K562 (cell line): ENCODE data around the gene CADM2. TPM values are rescaled to one million over a fixed set of nuclear protein-coding genes. Genes with fewer than 3 reads are reported as not detected.

Source experiments
- BHLHE40 ChIP-seq: IDR thresholded peaks from 2 replicates; pipeline ENCODE4 v1.6.1; 2011; ENCODE audit warnings: low read length, improper control_type of control experiment
- CHD7 ChIP-seq: fragments of 200-600 bp; sonication (generic); IDR thresholded peaks from one replicate; pipeline ENCODE4 v1.6.1; 2012; ENCODE audit warnings: mild to moderate bottlenecking, low read depth, low read length, inconsistent platforms
- HOMEZ ChIP-seq: fragments of 250-450 bp; sonication (Bioruptor Pico); IDR thresholded peaks from 2 replicates; pipeline ENCODE4 v1.4.0; 2020; ENCODE audit warnings: mild to moderate bottlenecking, moderate library complexity
- KDM1A ChIP-seq, 2 experiments: fragments of 450-650 bp; IDR thresholded peaks; 2 replicates each; pipeline ENCODE4 v1.6.1; 2016; ENCODE audit warnings: mild to moderate bottlenecking in 2 of 2
- NFATC3 ChIP-seq: fragments of 450-650 bp; IDR thresholded peaks from 2 replicates; pipeline ENCODE4 v1.6.1; 2017; ENCODE audit warnings: mild to moderate bottlenecking
- NUFIP1 ChIP-seq: fragments of 450-650 bp; IDR thresholded peaks from 2 replicates; pipeline ENCODE4 v1.6.1; 2018; ENCODE audit not compliant: partially characterized antibody
- PPARD ChIP-seq: fragments of 250-450 bp; sonication (Bioruptor Pico); IDR thresholded peaks from 2 replicates; pipeline ENCODE4 v1.8.0; 2022; ENCODE audit warnings: inconsistent platforms, mild to moderate bottlenecking, moderate library complexity
- RBM34 ChIP-seq: fragments of 200-400 bp; formaldehyde crosslinking; IDR thresholded peaks from 2 replicates; pipeline ENCODE4 v1.6.1; 2018; ENCODE audit warnings: low read length, borderline replicate concordance; ENCODE audit not compliant: insufficient read depth
- SIN3B ChIP-seq: fragments of 450-650 bp; IDR thresholded peaks from 2 replicates; pipeline ENCODE4 v1.6.1; 2017; ENCODE audit warnings: low read depth, mild to moderate bottlenecking, moderate library complexity
- TCF3 ChIP-seq: sonication (generic); formaldehyde crosslinking; IDR thresholded peaks from 2 replicates; pipeline ENCODE4 v1.4.0; 2020; ENCODE audit warnings: mild to moderate bottlenecking, missing genetic modification reagents
- ZBTB34 ChIP-seq: fragments of 250-450 bp; sonication (Bioruptor Pico); IDR thresholded peaks from 2 replicates; pipeline ENCODE4 v1.8.0; 2021; ENCODE audit warnings: mild to moderate bottlenecking, moderate library complexity
- ZFP30 ChIP-seq: fragments of 250-450 bp; sonication (Bioruptor Pico); IDR thresholded peaks from 2 replicates; pipeline ENCODE4 v1.8.0; 2022; ENCODE audit warnings: moderate library complexity, mild to moderate bottlenecking, inconsistent platforms, borderline replicate concordance
- ZNF77 ChIP-seq: fragments of 250-450 bp; sonication (Bioruptor Pico); IDR thresholded peaks from 2 replicates; pipeline ENCODE4 v1.5.0; 2020
- polyA plus RNA-seq, 8 experiments: library from polyadenylated mRNA; depleted of rRNA in 4 of 8; stranded (reverse) in 5 of 8; unstranded in 3 of 8; fragments of >200 nt; fragmentation: Nextera tagmentation in 2 of 8; fragmentation: Illumina TruSeq in 1 of 8; extraction: Ambion mirVana in 2 of 8; extraction: Trizol in 1 of 8; gene quantifications; 2 replicates each; pipeline versions ENCODE4 v1.2.1 to v1.2.3, GENCODE V29; 2011 to 2014; ENCODE audit warnings: inconsistent platforms in 1 of 8, missing spikeins in 1 of 8
- total RNA-seq, 7 experiments: library from RNA; depleted of rRNA in 6 of 7; stranded (reverse); fragments of >200 nt in 6 of 7; fragmentation: Illumina TruSeq in 2 of 7; extraction: Trizol in 2 of 7; gene quantifications; 2 replicates each; pipeline versions ENCODE4 v1.2.1 to v1.2.3, GENCODE V29; 2011 to 2021; ENCODE audit warnings: low replicate concordance in 1 of 7
- TF ChIP-seq, protein P1 (sequence below): fragments of 250-450 bp; sonication (Bioruptor Pico); IDR thresholded peaks from 2 replicates; pipeline ENCODE4 v1.5.0; 2020; ENCODE audit warnings: mild to moderate bottlenecking

Gene CADM2
- total and polyA plus RNA-seq, 9 of the 15 experiments (the other 6 are each of a cell fraction or from before 2014, with no cell fraction given) = 0.11 to 3.2 (median 0.95) TPM

DNA sequence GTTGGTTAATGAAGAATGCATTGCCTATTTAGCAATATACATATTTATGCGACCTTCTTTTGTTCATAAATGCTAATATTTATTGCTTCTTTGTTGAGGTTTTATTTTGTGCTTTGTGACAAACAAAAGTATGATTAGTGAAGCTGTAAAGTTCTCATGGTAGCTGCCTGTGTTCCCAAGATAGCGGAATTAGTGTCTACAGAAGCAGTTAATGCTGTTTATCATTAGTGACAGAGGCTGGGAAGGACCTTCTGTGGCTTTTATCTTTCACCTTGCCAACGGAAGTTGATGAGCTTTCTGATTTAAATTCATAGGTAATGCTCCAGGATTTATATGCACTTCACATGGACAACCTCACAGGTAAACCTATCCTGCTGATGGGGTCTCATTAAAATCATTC is 418.3 kb downstream of the CADM2 start (continued):
- TF ChIP-seq CHD7 = no peak
- TF ChIP-seq SIN3B = no peak
- peak; percentile 34 for TF ChIP-seq TCF3 (CRISPR knock-in tag)
- no peak for TF ChIP-seq ZBTB34
- no peak for TF ChIP-seq ZFP30
- TF ChIP-seq, protein P1, sequence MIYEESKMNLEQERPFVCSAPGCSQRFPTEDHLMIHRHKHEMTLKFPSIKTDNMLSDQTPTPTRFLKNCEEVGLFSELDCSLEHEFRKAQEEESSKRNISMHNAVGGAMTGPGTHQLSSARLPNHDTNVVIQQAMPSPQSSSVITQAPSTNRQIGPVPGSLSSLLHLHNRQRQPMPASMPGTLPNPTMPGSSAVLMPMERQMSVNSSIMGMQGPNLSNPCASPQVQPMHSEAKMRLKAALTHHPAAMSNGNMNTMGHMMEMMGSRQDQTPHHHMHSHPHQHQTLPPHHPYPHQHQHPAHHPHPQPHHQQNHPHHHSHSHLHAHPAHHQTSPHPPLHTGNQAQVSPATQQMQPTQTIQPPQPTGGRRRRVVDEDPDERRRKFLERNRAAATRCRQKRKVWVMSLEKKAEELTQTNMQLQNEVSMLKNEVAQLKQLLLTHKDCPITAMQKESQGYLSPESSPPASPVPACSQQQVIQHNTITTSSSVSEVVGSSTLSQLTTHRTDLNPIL (CRISPR knock-in tag) = no peak
- TF ChIP-seq RBM34 = no peak
- no peak for TF ChIP-seq NFATC3
- no peak for TF ChIP-seq HOMEZ (CRISPR knock-in tag)
- 0 out of 4 replicates have a peak, but pooled peaks of 1 of the 2 experiments have one; percentile 9 for TF ChIP-seq KDM1A (IDR thresholded peaks at IDR 0.05)
- no peak for TF ChIP-seq NUFIP1
- no peak for TF ChIP-seq ZNF77 (CRISPR knock-in tag)
- TF ChIP-seq PPARD (CRISPR knock-in tag) = no peak
- no peak for TF ChIP-seq BHLHE40
